OCI-LY1 (cell line): ENCODE data around the gene CERS6.

Source experiments
- H2AFZ ChIP-seq: fragments of 200-600 bp; sonication (generic), shearing (Covaris generic); 2 replicates; pipeline ENCODE4 v1.6.0; 2014; ENCODE audit warnings: antibody characterized with exemption, mild to moderate bottlenecking, low read length
- H3F3A ChIP-seq: fragments of 200-600 bp; sonication (generic), shearing (Covaris generic); 2 replicates; pipeline ENCODE4 v1.6.0; 2014; ENCODE audit warnings: mild to moderate bottlenecking, antibody characterized with exemption, low read length, moderate library complexity; ENCODE audit not compliant: insufficient read depth
- H3K27ac ChIP-seq: fragments of 200-600 bp; sonication (generic); 2 replicates; pipeline ENCODE4 v1.5.1; 2014; ENCODE audit warnings: low read length, mixed run types, mild to moderate bottlenecking, low read depth; ENCODE audit not compliant: poor library complexity, severe bottlenecking
- H3K27me3 ChIP-seq: fragments of 200-600 bp; sonication (generic); 2 replicates; pipeline ENCODE4 v1.6.0; 2014; ENCODE audit warnings: antibody characterized with exemption, mild to moderate bottlenecking, low read length, moderate library complexity; ENCODE audit not compliant: insufficient read depth
- H3K36me3 ChIP-seq: fragments of 200-600 bp; sonication (generic); 2 replicates; pipeline ENCODE4 v1.6.1; 2014; ENCODE audit warnings: mild to moderate bottlenecking, antibody characterized with exemption, low read length, moderate library complexity, mixed read lengths; ENCODE audit not compliant: insufficient read depth
- H3K4me1 ChIP-seq: fragments of 200-600 bp; sonication (generic); 2 replicates; pipeline ENCODE4 v1.5.1; 2014; ENCODE audit warnings: mild to moderate bottlenecking, low read length, moderate library complexity; ENCODE audit not compliant: insufficient read depth, severe bottlenecking
- H3K4me2 ChIP-seq: fragments of 200-600 bp; sonication (generic), shearing (Covaris generic); 2 replicates; pipeline ENCODE4 v1.6.1; 2014; ENCODE audit warnings: low read length
- H3K4me3 ChIP-seq: fragments of 200-600 bp; sonication (generic); 2 replicates; pipeline ENCODE4 v1.5.1; 2014; ENCODE audit warnings: low read length, low read depth, mild to moderate bottlenecking, mixed read lengths; ENCODE audit not compliant: poor library complexity, severe bottlenecking
- H3K79me2 ChIP-seq: fragments of 200-600 bp; shearing (Covaris generic); 2 replicates; pipeline ENCODE4 v1.6.1; 2016; ENCODE audit warnings: mixed run types, low read length, mixed read lengths; ENCODE audit not compliant: insufficient read depth
- H3K9ac ChIP-seq: fragments of 200-600 bp; sonication (generic), shearing (Covaris generic); 2 replicates; pipeline ENCODE4 v1.6.1; 2014; ENCODE audit warnings: mild to moderate bottlenecking, low read length, mixed read lengths
- H3K9me2 ChIP-seq: fragments of 200-600 bp; sonication (generic), shearing (Covaris generic); 2 replicates; pipeline ENCODE4 v1.6.1; 2014; ENCODE audit warnings: low read depth, mild to moderate bottlenecking, low read length, mixed read lengths
- H3K9me3 ChIP-seq: fragments of 200-600 bp; shearing (Covaris generic); 2 replicates; pipeline ENCODE4 v1.6.1; 2014; ENCODE audit warnings: low read length, mixed read lengths
- H4K20me1 ChIP-seq: fragments of 200-600 bp; sonication (generic), shearing (Covaris generic); 2 replicates; pipeline ENCODE4 v1.6.0; 2016; ENCODE audit warnings: mild to moderate bottlenecking, low read length; ENCODE audit not compliant: insufficient read depth
- EZH2 ChIP-seq: fragments of 200-600 bp; sonication (generic), shearing (Covaris generic); IDR thresholded peaks from 2 replicates; pipeline ENCODE4 v1.8.0; 2017; ENCODE audit warnings: borderline replicate concordance, mixed run types, mild to moderate bottlenecking, antibody characterized with exemption, low read length, moderate library complexity, mixed read lengths
- TF ChIP-seq, protein P1 (sequence below): fragments of 200-600 bp; sonication (generic), shearing (Covaris generic); IDR thresholded peaks from 2 replicates; pipeline ENCODE4 v1.5.1; 2017; ENCODE audit warnings: mild to moderate bottlenecking, antibody characterized with exemption, low read length, moderate library complexity, mixed read lengths

The CERS6 gene

DNA sequence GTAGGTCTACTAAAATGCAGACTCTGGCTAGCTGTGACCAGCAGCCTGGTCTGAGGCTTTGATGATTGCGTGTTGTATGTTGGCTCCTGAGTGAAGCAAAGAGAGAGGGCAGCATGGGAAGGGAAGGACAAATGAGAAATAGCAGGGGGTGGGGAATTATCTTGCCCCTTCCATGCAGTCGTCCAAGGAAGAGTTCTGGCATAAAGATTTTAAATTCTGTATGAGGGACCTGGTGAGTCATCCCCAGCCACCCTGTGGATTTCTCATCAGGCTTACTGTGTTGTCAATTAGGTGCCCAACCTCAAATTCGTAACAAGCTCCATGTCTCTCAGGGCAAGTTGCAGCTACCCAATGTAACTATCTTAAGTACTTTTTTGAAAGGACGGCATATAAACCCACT, 274.3 kb downstream of the CERS6 start:
- H3K4me2 ChIP-seq, result no peak overlapping the region

DNA sequence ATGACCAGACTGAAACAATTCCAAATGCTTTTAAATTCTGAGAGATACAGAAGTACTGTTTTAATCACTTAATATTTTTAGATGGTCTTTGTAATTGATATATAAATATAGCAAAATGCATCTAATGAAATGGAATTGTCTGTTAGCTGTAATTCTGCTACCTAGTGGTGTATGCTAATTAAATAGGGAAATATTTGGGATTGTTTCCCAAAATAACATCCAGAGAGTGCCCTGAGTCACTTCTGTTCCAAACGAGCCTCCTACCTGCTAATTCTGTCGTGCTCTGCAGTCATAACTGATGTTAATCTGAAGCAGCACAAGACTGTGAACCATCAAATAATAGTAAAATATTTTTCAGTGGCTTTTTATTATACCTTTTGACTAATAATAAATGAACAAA, 274.9 kb downstream of the CERS6 start:
- Histone ChIP-seq H3K79me2 (no peaks in the 10 kb centered on the region), H3K9me2 (no peaks in the 10 kb centered on the region), H3K4me2 (no peak overlapping the region), H3K36me3 (no peaks in the 10 kb centered on the region), H3K27me3 (peaks cover 5% of the 10 kb centered on the region; the same call in 1 of the 2 replicates), H3K9me3 (no peaks in the 10 kb centered on the region), H3K4me3 (no peak overlapping the region), H4K20me1 (no peaks in the 10 kb centered on the region), H3F3A (no peaks in the 10 kb centered on the region), H3K4me1 (no peaks in the 10 kb centered on the region), H3K9ac (no peak overlapping the region), H3K27ac (no peak overlapping the region), H2AFZ (no peak overlapping the region)
- TF ChIP-seq, protein P1, sequence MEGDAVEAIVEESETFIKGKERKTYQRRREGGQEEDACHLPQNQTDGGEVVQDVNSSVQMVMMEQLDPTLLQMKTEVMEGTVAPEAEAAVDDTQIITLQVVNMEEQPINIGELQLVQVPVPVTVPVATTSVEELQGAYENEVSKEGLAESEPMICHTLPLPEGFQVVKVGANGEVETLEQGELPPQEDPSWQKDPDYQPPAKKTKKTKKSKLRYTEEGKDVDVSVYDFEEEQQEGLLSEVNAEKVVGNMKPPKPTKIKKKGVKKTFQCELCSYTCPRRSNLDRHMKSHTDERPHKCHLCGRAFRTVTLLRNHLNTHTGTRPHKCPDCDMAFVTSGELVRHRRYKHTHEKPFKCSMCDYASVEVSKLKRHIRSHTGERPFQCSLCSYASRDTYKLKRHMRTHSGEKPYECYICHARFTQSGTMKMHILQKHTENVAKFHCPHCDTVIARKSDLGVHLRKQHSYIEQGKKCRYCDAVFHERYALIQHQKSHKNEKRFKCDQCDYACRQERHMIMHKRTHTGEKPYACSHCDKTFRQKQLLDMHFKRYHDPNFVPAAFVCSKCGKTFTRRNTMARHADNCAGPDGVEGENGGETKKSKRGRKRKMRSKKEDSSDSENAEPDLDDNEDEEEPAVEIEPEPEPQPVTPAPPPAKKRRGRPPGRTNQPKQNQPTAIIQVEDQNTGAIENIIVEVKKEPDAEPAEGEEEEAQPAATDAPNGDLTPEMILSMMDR, result no peak
- TF ChIP-seq EZH2, result no peak

More for the DNA sequence above, 274.3 kb downstream of the CERS6 start:
- Histone ChIP-seq H3F3A (no peaks in the 10 kb centered on the region), H3K36me3 (no peaks in the 10 kb centered on the region), H3K4me3 (no peak overlapping the region), H3K27ac (no peak overlapping the region), H2AFZ (no peak overlapping the region), H3K9me3 (no peaks in the 10 kb centered on the region), H3K27me3 (peaks cover 5% of the 10 kb centered on the region; the same call in 1 of the 2 replicates), H3K79me2 (no peaks in the 10 kb centered on the region), H3K9ac (no peak overlapping the region), H3K9me2 (no peaks in the 10 kb centered on the region), H4K20me1 (no peaks in the 10 kb centered on the region), H3K4me1 (no peaks in the 10 kb centered on the region)
- TF ChIP-seq, protein P1, result no peak
- TF ChIP-seq EZH2, result no peak

DNA sequence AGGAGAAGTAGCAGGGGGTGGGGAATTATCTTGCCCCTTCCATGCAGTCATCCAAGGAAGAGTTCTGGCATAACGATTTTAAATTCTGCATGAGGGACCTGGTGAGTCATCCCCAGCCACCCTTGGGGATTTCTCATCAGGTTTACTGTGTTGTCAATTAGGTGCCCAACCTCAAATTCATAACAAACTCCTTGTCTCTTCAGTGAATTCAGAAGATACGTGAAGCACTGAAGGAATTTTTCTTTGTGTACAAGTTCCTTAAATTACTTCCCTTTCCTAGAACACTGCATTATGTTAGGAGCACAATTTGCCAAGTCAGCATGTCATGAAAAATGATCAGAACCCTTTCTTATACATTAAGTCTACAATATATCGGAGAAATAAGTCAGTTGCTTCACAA, 275.5 kb downstream of the CERS6 start:
- no peak overlapping the region for H3K27ac ChIP-seq
- H3K9me3 ChIP-seq, result no peaks in the 10 kb centered on the region
- no peak overlapping the region for H3K4me3 ChIP-seq
- no peaks in the 10 kb centered on the region for H4K20me1 ChIP-seq
- H3K36me3 ChIP-seq, result no peaks in the 10 kb centered on the region
- peaks cover 5% of the 10 kb centered on the region; the same call in 1 of the 2 replicates for H3K27me3 ChIP-seq
- H2AFZ ChIP-seq, result no peak overlapping the region
- no peaks in the 10 kb centered on the region for H3K4me1 ChIP-seq
- TF ChIP-seq, protein P1, result no peak
- no peak for TF ChIP-seq EZH2
- H3K79me2 ChIP-seq, result no peaks in the 10 kb centered on the region
- no peak overlapping the region for H3K4me2 ChIP-seq
- H3F3A ChIP-seq, result no peaks in the 10 kb centered on the region
- H3K9ac ChIP-seq, result no peak overlapping the region
- H3K9me2 ChIP-seq, result no peaks in the 10 kb centered on the region
